Upper lobe of left lung (tissue), 6 donors: ENCODE data around the gene CYP26A1. TPM values are rescaled to one million over a fixed set of nuclear protein-coding genes. Genes with fewer than 3 reads are reported as not detected.

ENCODE experiments used
- ATAC-seq, 2 donors: fragments of 200-7000 bp; cut with Tn5 transposase; one replicate each; pipeline ENCODE4 v1.9.1; 2022; ENCODE audit warnings: mild to moderate bottlenecking in 2 of 2, moderate library complexity in 2 of 2; ENCODE audit not compliant: low FRiP score in 2 of 2
- DNase-seq, 2 donors: peaks; one replicate each; pipeline ENCODE4 v3.0.0-alpha.2; 2019 to 2020
- H3K27ac ChIP-seq, 4 donors: fragments of 200-600 bp; sonication (generic); one replicate each; pipeline ENCODE4 v1.5.1; 2016 to 2019
- H3K27me3 ChIP-seq, 4 donors: fragments of 200-600 bp; sonication (generic); one replicate each; pipeline ENCODE4 v1.5.1; 2017 to 2019
- H3K36me3 ChIP-seq, 4 donors: fragments of 200-600 bp; sonication (generic); one replicate each; pipeline ENCODE4 v1.5.1; 2016 to 2019
- H3K4me1 ChIP-seq, 4 donors: fragments of 200-600 bp; sonication (generic); one replicate each; pipeline ENCODE4 v1.5.1; 2018 to 2019
- H3K4me3 ChIP-seq, 4 donors: fragments of 200-600 bp; sonication (generic); one replicate each; pipeline ENCODE4 v1.5.1; 2017 to 2019; ENCODE audit warnings: mild to moderate bottlenecking in 2 of 4, moderate library complexity in 1 of 4
- H3K9me3 ChIP-seq, 4 donors: fragments of 200-600 bp; sonication (generic); one replicate each; pipeline ENCODE4 v1.5.1; 2018 to 2019
- CTCF ChIP-seq, 6 experiments: fragments of 450-650 bp in 4 of 6; fragments of 200-600 bp in 2 of 6; sonication (generic) in 2 of 6; IDR thresholded peaks; one replicate each; pipeline ENCODE4 v1.5.1; 2016 to 2019; ENCODE audit warnings: antibody characterized with exemption in 6 of 6
- EP300 ChIP-seq, 4 donors: sonication (generic); formaldehyde crosslinking; IDR thresholded peaks; one replicate each; pipeline ENCODE4 v1.5.1; 2017; ENCODE audit warnings: antibody characterized with exemption in 4 of 4, control low read depth in 2 of 4
- POLR2A ChIP-seq, 4 donors: fragments of 450-650 bp; IDR thresholded peaks; one replicate each; pipeline ENCODE4 v1.5.1; 2016 to 2017; ENCODE audit warnings: antibody characterized with exemption in 4 of 4, mild to moderate bottlenecking in 2 of 4
- POLR2AphosphoS5 ChIP-seq, 2 donors: sonication (generic); formaldehyde crosslinking; IDR thresholded peaks; one replicate each; pipeline ENCODE4 v1.5.1; 2017; ENCODE audit warnings: antibody characterized with exemption in 2 of 2
- WGBS, 2 donors: methylation state at CpG; one replicate each; pipeline ENCODE4 v1.1.5; 2017 to 2018; 5-methylcytosine and 5-hydroxymethylcytosine counted together
- total RNA-seq, 6 donors: library from RNA; depleted of rRNA in 4 of 6; stranded (reverse); fragments of >200 nt in 4 of 6; gene quantifications; one replicate each; pipeline versions ENCODE4 v1.1.0 to v1.2.1, GENCODE V29; 2016 to 2021
- donor health status: DM: no; HTN: no; CAD: no; lungs with moderate emphysema.
- donor health status: DM: no; HTN: yes; CAD: no; lungs with severe emphysema.

CYP26A1 gene
- total RNA-seq: not detected

- peaks cover 0 to 45% (median 29%) of the 10 kb centered on the region in 4 donors for H3K27me3 ChIP-seq
- ATAC-seq (no peak), DNase-seq (peak in 1 of 2 donors; percentile 80)
- no peaks in the 10 kb centered on the region for H3K9me3 ChIP-seq
- TF ChIP-seq POLR2A (IDR thresholded peaks at IDR 0.05): no peak
- TF ChIP-seq CTCF (IDR thresholded peaks at IDR 0.05): no peak
- TF ChIP-seq POLR2AphosphoS5 (IDR thresholded peaks at IDR 0.05): no peak
- TF ChIP-seq EP300 (IDR thresholded peaks at IDR 0.05): no peak
- peaks cover 32 to 51% (median 39%) of the 10 kb centered on the region in 4 donors for H3K4me1 ChIP-seq
- no peaks in the 10 kb centered on the region for H3K36me3 ChIP-seq
- H3K4me3 ChIP-seq: peak within 1 kb of the TSS in 3 of 4 donors; percentile 31 to 47 (median 42)
- WGBS, 2 donors: 2 to 3% methylated on average over 7 to 38 of the region's 52 CpGs
- no peak within 1 kb of the TSS for H3K27ac ChIP-seq
Observed at GRCh38 chr10:93073539-93074146, at the start of gene CYP26A1. Gene CYP26A1, plus strand, starts transcription at chr10:93073893. Its CDS starts 42 bp downstream, at chr10:93073935.

GRCh38 chr10:93026072-93026471 is 47.6 kb upstream of the CYP26A1 start:
- H3K4me1 ChIP-seq: no peaks in the 10 kb centered on the region
- H3K36me3 ChIP-seq: peaks cover 0 to 15% (median 0%) of the 10 kb centered on the region in 4 donors
- TF ChIP-seq EP300 (IDR thresholded peaks at IDR 0.05) (no peak), POLR2AphosphoS5 (IDR thresholded peaks at IDR 0.05) (no peak), CTCF (IDR thresholded peaks at IDR 0.05) (no peak), POLR2A (IDR thresholded peaks at IDR 0.05) (no peak)
- WGBS, 2 donors: 67 to 72% methylated on average over 2 of the region's 2 CpGs
- ATAC-seq (no peak), DNase-seq (no peak)
- H3K27me3 ChIP-seq: no peaks in the 10 kb centered on the region
- no peaks in the 10 kb centered on the region for H3K9me3 ChIP-seq
- no peak overlapping the region for H3K4me3 ChIP-seq
- no peak overlapping the region for H3K27ac ChIP-seq

- Histone ChIP-seq H3K4me3 (no peak overlapping the region), H3K36me3 (peaks cover 0 to 15% (median 0%) of the 10 kb centered on the region in 4 donors), H3K27ac (no peak overlapping the region), H3K4me1 (no peaks in the 10 kb centered on the region), H3K27me3 (no peaks in the 10 kb centered on the region), H3K9me3 (no peaks in the 10 kb centered on the region)
- TF ChIP-seq CTCF (IDR thresholded peaks at IDR 0.05) (no peak), POLR2A (IDR thresholded peaks at IDR 0.05) (no peak), POLR2AphosphoS5 (IDR thresholded peaks at IDR 0.05) (no peak), EP300 (IDR thresholded peaks at IDR 0.05) (no peak)
- no peak for DNase-seq
- ATAC-seq: no peak
Observed at GRCh38 chr10:93027508-93027907, 46.2 kb upstream of the CYP26A1 start.

GRCh38 chr10:93028883-93029282 is 44.8 kb upstream of the CYP26A1 start:
- Histone ChIP-seq H3K4me1 (no peaks in the 10 kb centered on the region), H3K36me3 (peaks cover 0 to 15% (median 0%) of the 10 kb centered on the region in 4 donors), H3K9me3 (no peaks in the 10 kb centered on the region), H3K27me3 (no peaks in the 10 kb centered on the region), H3K27ac (no peak overlapping the region), H3K4me3 (no peak overlapping the region)
- no peak for ATAC-seq
- WGBS, 2 donors: 87 to 93% methylated on average over 2 of the region's 2 CpGs
- TF ChIP-seq EP300 (IDR thresholded peaks at IDR 0.05): no peak
- TF ChIP-seq POLR2AphosphoS5 (IDR thresholded peaks at IDR 0.05): no peak
- no peak for TF ChIP-seq POLR2A (IDR thresholded peaks at IDR 0.05)
- TF ChIP-seq CTCF (IDR thresholded peaks at IDR 0.05): no peak
- DNase-seq: no peak

GRCh38 chr10:93030409-93030808 is 43.3 kb upstream of the CYP26A1 start:
- Histone ChIP-seq H3K4me1 (no peaks in the 10 kb centered on the region), H3K36me3 (peaks cover 0 to 12% (median 0%) of the 10 kb centered on the region in 4 donors), H3K9me3 (no peaks in the 10 kb centered on the region), H3K4me3 (no peak overlapping the region), H3K27ac (no peak overlapping the region), H3K27me3 (no peaks in the 10 kb centered on the region)
- no peak for ATAC-seq
- no peak for TF ChIP-seq CTCF (IDR thresholded peaks at IDR 0.05)
- no peak for TF ChIP-seq POLR2A (IDR thresholded peaks at IDR 0.05)
- no peak for TF ChIP-seq EP300 (IDR thresholded peaks at IDR 0.05)
- TF ChIP-seq POLR2AphosphoS5 (IDR thresholded peaks at IDR 0.05): no peak
- DNase-seq: no peak
